Measurements from ENCODE around the gene FBXO40.

- TF ChIP-seq CTCF (IDR thresholded peaks at IDR 0.05) (no peak), POLR2AphosphoS5 (IDR thresholded peaks at IDR 0.05; ENCODE audit: insufficient read depth in 1 of 2, low read depth in 1 of 2) (no peak)
These were observed 25.5 kb upstream of the FBXO40 start, which contains the start of gene ARGFX for GRCh38 chr3:121567649-121568048.

All from vagina (tissue), 2 donors.